ENCODE data around the gene TMCO4. TPM values are rescaled to one million over a fixed set of nuclear protein-coding genes. Genes with fewer than 3 reads are reported as not detected.

Gene TMCO4
- total and polyA plus RNA-seq, 2 donors (not counting 3 experiments of a cell fraction or from before 2014, with no cell fraction given) = 7.6 to 10.3 TPM

DNA sequence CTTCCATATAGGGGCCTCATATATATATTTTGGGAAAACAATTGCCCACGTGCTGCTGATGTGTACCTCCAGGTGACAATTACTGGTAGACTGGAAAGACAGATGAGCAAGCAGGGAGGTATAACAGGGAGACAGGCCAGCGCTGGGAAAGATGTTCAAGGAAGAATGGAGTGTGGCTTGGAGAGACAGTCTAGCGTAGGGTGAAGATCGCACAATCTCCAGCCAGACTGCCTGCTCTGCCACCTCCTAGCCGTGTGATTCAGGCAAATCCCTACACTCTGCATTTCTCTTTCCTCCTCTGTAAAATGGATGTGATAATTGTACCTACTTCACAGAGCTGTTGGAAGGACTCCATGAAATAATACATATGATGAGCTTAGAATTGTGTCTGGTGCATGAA lies 66.1 kb downstream of the TMCO4 start:
- H2AFZ ChIP-seq (ENCODE audit: low read depth, low read length) = no peak overlapping the region
- TF ChIP-seq FOS (IDR thresholded peaks at IDR 0.05; ENCODE audit: borderline replicate concordance, insufficient read depth, low read length) = no peak
- no peak for TF ChIP-seq POLR2AphosphoS5 (IDR thresholded peaks at IDR 0.05; ENCODE audit: insufficient read depth, low read depth, low read length)
- TF ChIP-seq POLR2A (IDR thresholded peaks at IDR 0.05; ENCODE audit: low read depth, low read length) = no peak
- TF ChIP-seq, protein P1, sequence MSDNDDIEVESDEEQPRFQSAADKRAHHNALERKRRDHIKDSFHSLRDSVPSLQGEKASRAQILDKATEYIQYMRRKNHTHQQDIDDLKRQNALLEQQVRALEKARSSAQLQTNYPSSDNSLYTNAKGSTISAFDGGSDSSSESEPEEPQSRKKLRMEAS (IDR thresholded peaks at IDR 0.05; ENCODE audit: insufficient read depth, insufficient read length) = no peak
- TF ChIP-seq EZH2 (IDR thresholded peaks at IDR 0.05; ENCODE audit: borderline replicate concordance, low read depth, low read length, severe bottlenecking) = no peak
- no peak for TF ChIP-seq MYC (IDR thresholded peaks at IDR 0.05; ENCODE audit: low read depth, low read length)
- TF ChIP-seq JUN (IDR thresholded peaks at IDR 0.05; ENCODE audit: borderline replicate concordance, insufficient read depth, insufficient read length, low read depth) = no peak
- TF ChIP-seq GATA2 (IDR thresholded peaks at IDR 0.05; ENCODE audit: insufficient read depth, insufficient read length, low read depth, low read length) = no peak
- TF ChIP-seq, protein P2, sequence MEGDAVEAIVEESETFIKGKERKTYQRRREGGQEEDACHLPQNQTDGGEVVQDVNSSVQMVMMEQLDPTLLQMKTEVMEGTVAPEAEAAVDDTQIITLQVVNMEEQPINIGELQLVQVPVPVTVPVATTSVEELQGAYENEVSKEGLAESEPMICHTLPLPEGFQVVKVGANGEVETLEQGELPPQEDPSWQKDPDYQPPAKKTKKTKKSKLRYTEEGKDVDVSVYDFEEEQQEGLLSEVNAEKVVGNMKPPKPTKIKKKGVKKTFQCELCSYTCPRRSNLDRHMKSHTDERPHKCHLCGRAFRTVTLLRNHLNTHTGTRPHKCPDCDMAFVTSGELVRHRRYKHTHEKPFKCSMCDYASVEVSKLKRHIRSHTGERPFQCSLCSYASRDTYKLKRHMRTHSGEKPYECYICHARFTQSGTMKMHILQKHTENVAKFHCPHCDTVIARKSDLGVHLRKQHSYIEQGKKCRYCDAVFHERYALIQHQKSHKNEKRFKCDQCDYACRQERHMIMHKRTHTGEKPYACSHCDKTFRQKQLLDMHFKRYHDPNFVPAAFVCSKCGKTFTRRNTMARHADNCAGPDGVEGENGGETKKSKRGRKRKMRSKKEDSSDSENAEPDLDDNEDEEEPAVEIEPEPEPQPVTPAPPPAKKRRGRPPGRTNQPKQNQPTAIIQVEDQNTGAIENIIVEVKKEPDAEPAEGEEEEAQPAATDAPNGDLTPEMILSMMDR (IDR thresholded peaks at IDR 0.05; ENCODE audit: extremely low read depth in 1 of 2, insufficient read depth in 1 of 2, low read depth in 1 of 2, low read length in 2 of 2) = no peak
- H4K20me1 ChIP-seq (replicated peaks; ENCODE audit: control insufficient read depth, extremely low read depth, insufficient read depth, low read length) = no peaks in the 10 kb centered on the region
- no peak for FAIRE-seq
- no peaks in the 10 kb centered on the region for H3K4me1 ChIP-seq (ENCODE audit: control insufficient read depth, extremely low read depth, insufficient read depth, low read length)
- no peaks in the 10 kb centered on the region for H3K36me3 ChIP-seq (ENCODE audit: control insufficient read depth in 2 of 2, extremely low read depth in 1 of 2, insufficient read depth in 2 of 2, low read length in 2 of 2)
- no peak overlapping the region for H3K4me3 ChIP-seq (replicated peaks in 1 of 3; ENCODE audit: insufficient read depth in 1 of 3, low read depth in 1 of 3, low read length in 3 of 3)
- H3K4me2 ChIP-seq (ENCODE audit: insufficient read depth, low read length) = no peak overlapping the region
- intact Hi-C loops (cut with micrococcal nuclease) = no loop called here
- H3K9me1 ChIP-seq (replicated peaks; ENCODE audit: control insufficient read depth, extremely low read depth, insufficient read depth, low read length) = no peaks in the 10 kb centered on the region
- no peak for DNase-seq (ENCODE audit: low read depth, low spot score)
- no peak overlapping the region for H3K9ac ChIP-seq (replicated peaks; ENCODE audit: extremely low read depth, insufficient read depth, low read length)
- H3K27me3 ChIP-seq (ENCODE audit: control insufficient read depth in 2 of 2, insufficient read depth in 2 of 2, low read length in 2 of 2) = no peaks in the 10 kb centered on the region
- dilution Hi-C loops (cut with MboI; ENCODE audit: extremely low pct_ligation_motif_present, low sequenced_read_pairs) = no loop called here
- ChIA-PET POLR2A (no interaction called here), CTCF (interaction anchor here (1.6 kb wide), 1 partner anchor 18 kb away, joined by 8 read pairs; no protein-coding TSS in a partner anchor)
- BruUV-seq (replicated peaks) = no TSS peak
- no peaks in the 10 kb centered on the region for H3K79me2 ChIP-seq (ENCODE audit: control insufficient read depth, insufficient read depth, low read length)
- H3K27ac ChIP-seq (ENCODE audit: insufficient read depth, low read depth, low read length) = no peak overlapping the region
- H3K9me3 ChIP-seq (replicated peaks; ENCODE audit: control insufficient read depth, insufficient read depth, low read length) = no peaks in the 10 kb centered on the region
